Stimulated activated memory B cell treated with anti-CD40 and anti-IgM and Interleukin-4, amounts not matched to agents 10 μg/mL and 1 μg/mL and 100 μg/mL, for 72 hours (primary cell): ENCODE data around the gene UCHL5.
A peak's percentile ranks its signal among the peaks of the same experiment; 100 is the strongest.
"Not testable (repeated sequence)": the region's sequence is repeated elsewhere in the genome, so short reads cannot be mapped to it uniquely, and the experiment has no call there.

Experiments
- ATAC-seq: fragments of 150-1000 bp; cut with Tn5 transposase; 2 replicates; pipeline ENCODE4 v1.10.0; 2021
- H3K27ac Mint-ChIP-seq: one replicate; pipeline ENCODE4 v1.8.0; 2022; ENCODE audit warnings: mild to moderate bottlenecking, mixed read lengths
- H3K27me3 Mint-ChIP-seq: one replicate; pipeline ENCODE4 v1.8.0; 2022; ENCODE audit warnings: mixed read lengths
- H3K36me3 Mint-ChIP-seq: one replicate; pipeline ENCODE4 v1.8.0; 2022; ENCODE audit warnings: mixed read lengths
- H3K4me1 Mint-ChIP-seq: one replicate; pipeline ENCODE4 v1.8.0; 2022; ENCODE audit warnings: mixed read lengths
- H3K4me3 Mint-ChIP-seq: one replicate; pipeline ENCODE4 v1.8.0; 2022; ENCODE audit warnings: mild to moderate bottlenecking, moderate library complexity, mixed read lengths
- H3K9me3 Mint-ChIP-seq: one replicate; pipeline ENCODE4 v1.8.0; 2022; ENCODE audit warnings: mixed read lengths

Gene UCHL5

DNA sequence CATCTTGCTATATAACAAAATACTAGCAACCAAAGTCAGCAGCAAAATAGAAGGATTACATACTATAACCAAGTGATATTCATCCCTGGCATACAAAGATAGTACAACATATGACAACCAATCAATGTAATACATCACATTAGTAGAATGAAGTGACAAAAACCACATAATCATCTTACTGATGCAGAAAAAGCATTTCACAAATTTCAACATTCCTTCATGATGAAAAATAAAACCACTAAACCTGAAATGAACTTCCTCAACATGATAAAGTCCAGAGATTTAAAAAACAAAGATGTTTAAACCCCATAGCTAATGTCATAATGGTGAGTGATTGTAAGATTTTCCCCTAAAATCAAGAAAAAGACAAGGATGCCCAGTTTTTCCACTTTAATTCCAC, 18.8 kb upstream of the UCHL5 start:
- no peaks in the 10 kb centered on the region for H3K9me3 Mint-ChIP-seq
- no peaks in the 10 kb centered on the region for H3K4me1 Mint-ChIP-seq
- H3K27ac Mint-ChIP-seq, result no peak overlapping the region
- no peak for ATAC-seq
- peaks cover 40% of the 10 kb centered on the region for H3K36me3 Mint-ChIP-seq
- no peak overlapping the region for H3K4me3 Mint-ChIP-seq
- no peaks in the 10 kb centered on the region for H3K27me3 Mint-ChIP-seq

DNA sequence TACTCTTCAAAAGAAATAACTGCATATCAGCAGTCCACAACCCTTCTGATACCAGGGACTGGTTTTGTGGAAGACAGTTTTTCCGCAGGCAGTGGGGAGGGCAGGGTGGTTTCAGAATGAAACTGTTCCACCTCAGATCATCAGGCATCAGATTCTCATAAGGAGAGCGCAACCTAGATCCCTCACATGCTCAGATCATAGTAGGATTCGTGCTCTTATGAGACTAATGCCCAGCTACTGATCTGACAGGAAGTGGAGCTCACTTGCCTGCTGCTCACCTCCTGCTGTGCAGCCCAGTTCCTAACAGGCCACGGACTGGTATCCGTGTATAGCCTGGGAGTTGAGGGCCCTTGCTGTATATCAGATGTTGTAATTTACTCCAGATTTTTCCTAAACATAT, 11.8 kb upstream of the UCHL5 start:
- Mint-ChIP-seq H3K27ac (no peak overlapping the region), H3K27me3 (no peaks in the 10 kb centered on the region), H3K9me3 (no peaks in the 10 kb centered on the region), H3K4me3 (no peak overlapping the region), H3K36me3 (no peaks in the 10 kb centered on the region), H3K4me1 (peaks cover 37% of the 10 kb centered on the region)
- ATAC-seq, result peak; percentile 60

DNA sequence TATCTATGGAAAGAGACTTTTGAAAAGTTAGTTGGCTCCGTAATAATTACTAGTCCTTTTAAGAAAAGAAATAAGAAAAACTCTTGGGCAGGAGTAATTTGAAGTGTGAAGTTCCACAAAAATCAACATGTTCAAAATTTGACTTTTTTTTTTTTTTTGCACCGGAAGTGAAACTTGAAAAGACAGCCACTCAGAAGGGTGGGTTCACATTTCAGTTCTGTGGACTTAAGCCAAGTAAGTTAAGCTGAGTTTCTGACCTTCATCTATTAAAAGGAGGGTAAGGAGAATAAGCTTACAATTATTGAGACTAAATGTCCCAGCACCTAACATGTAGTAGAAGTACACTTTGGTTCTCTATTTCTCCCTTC, 11.2 kb upstream of the UCHL5 start:
- H3K4me1 Mint-ChIP-seq, result peaks cover 43% of the 10 kb centered on the region
- no peaks in the 10 kb centered on the region for H3K9me3 Mint-ChIP-seq
- H3K4me3 Mint-ChIP-seq, result no peak overlapping the region
- no peaks in the 10 kb centered on the region for H3K36me3 Mint-ChIP-seq
- peak overlapping the region; percentile 24 for H3K27ac Mint-ChIP-seq
- no peak for ATAC-seq
- H3K27me3 Mint-ChIP-seq, result no peaks in the 10 kb centered on the region

DNA sequence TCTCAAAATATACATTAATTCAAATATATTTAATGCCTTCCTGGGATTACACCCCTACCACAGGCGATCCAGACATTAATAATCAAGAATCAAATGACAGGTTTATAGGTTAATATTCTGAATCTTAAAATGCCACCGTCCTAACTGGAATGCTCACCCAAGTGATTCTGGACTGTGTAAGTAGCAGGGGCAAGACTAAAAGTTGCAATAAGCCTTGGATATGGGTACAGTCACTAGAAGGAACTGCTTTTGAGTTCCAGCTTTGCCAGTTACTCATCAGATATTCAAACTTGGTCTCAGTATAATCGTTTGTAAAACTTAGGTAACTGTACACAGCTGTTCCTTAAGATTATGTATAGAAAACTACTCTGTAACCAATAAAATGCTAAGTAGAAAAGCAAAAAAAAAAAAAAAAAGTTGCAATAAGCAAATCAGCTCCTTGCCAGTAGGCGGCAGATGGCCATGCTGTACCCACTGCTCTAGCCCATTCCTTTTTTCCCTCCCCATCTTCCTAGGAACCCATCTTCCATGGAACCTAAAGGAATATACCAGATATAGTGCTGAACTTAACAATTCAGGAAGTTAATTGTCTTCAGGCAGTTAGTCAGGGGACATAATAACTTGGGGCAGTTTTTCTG, 10.7 kb upstream of the UCHL5 start:
- Mint-ChIP-seq H3K9me3 (no peaks in the 10 kb centered on the region), H3K27ac (peak overlapping the region; percentile 24), H3K36me3 (no peaks in the 10 kb centered on the region), H3K27me3 (no peaks in the 10 kb centered on the region), H3K4me3 (no peak overlapping the region), H3K4me1 (peaks cover 48% of the 10 kb centered on the region)
- no peak for ATAC-seq

DNA sequence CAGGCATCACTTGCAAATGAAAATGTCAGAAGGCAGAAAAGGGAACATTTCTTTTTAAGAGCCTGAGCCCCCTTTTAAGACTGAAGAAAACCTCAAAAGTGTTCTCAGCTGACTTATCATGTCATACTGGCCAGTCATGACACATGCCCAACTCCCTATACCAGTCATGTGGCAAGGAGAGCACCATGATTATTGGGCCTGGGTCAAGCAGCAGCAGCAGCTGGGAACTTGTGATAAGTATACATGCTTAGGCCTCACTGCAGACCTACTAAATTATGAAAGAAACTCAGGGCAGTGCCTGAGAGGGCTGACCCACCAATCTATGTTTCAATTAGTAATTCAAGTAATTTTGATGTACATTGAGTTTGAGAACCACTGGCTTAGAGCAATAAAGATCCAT, 8.9 kb upstream of the UCHL5 start:
- Mint-ChIP-seq H3K27ac (peak overlapping the region; percentile 75), H3K36me3 (peaks cover 5% of the 10 kb centered on the region)

DNA sequence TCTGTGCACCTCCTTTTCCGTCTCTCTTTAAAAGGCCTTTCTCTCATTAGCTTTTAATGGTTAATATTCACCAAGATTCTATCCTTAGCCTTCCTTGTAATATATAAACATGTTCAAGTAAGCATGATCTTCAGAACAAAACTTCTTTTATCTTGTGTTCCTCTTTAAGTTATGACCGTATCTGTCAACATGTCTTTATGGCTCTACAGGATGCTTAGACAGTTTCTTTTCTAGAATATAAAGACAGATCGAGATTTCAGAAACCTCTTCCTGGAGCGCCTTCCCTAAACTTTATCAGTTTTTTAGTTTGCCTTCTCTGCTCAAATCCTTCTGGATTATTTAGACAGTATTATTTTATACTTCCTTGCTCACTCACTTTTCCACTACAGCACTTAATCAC, 7.4 kb upstream of the UCHL5 start:
- no peak for ATAC-seq
- no peaks in the 10 kb centered on the region for H3K9me3 Mint-ChIP-seq
- H3K27me3 Mint-ChIP-seq, result no peaks in the 10 kb centered on the region
- H3K4me3 Mint-ChIP-seq, result peak overlapping the region; percentile 4
- peak overlapping the region; percentile 75 for H3K27ac Mint-ChIP-seq
- peaks cover 11% of the 10 kb centered on the region for H3K36me3 Mint-ChIP-seq
- peaks cover 62% of the 10 kb centered on the region for H3K4me1 Mint-ChIP-seq

More for the DNA sequence above, 8.9 kb upstream of the UCHL5 start:
- H3K27me3 Mint-ChIP-seq, result no peaks in the 10 kb centered on the region
- no peak overlapping the region for H3K4me3 Mint-ChIP-seq
- no peak for ATAC-seq
- peaks cover 56% of the 10 kb centered on the region for H3K4me1 Mint-ChIP-seq
- H3K9me3 Mint-ChIP-seq, result no peaks in the 10 kb centered on the region

DNA sequence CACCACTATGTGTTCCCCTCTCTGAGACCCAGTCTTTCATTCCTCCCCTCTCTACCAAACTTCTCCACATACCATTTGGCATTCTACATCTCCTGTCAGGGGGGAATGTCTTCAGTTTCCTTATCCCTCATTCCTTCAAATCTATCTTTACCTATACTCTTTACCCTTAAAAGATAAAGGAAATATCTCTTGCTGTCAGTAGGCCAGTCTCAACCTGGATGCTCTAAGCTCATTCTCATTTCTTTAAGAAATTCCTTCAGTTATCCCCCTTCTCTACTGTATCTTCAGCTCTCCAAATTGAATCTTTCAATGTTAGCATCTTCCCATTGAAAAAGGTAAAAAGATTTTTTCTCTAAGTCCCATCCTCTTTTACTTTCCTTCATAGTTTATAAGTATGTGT, 6.8 kb upstream of the UCHL5 start:
- no peak for ATAC-seq
- no peak overlapping the region for H3K4me3 Mint-ChIP-seq
- no peaks in the 10 kb centered on the region for H3K9me3 Mint-ChIP-seq
- H3K4me1 Mint-ChIP-seq, result peaks cover 63% of the 10 kb centered on the region
- peaks cover 11% of the 10 kb centered on the region for H3K36me3 Mint-ChIP-seq
- no peaks in the 10 kb centered on the region for H3K27me3 Mint-ChIP-seq
- peak overlapping the region; percentile 75 for H3K27ac Mint-ChIP-seq

DNA sequence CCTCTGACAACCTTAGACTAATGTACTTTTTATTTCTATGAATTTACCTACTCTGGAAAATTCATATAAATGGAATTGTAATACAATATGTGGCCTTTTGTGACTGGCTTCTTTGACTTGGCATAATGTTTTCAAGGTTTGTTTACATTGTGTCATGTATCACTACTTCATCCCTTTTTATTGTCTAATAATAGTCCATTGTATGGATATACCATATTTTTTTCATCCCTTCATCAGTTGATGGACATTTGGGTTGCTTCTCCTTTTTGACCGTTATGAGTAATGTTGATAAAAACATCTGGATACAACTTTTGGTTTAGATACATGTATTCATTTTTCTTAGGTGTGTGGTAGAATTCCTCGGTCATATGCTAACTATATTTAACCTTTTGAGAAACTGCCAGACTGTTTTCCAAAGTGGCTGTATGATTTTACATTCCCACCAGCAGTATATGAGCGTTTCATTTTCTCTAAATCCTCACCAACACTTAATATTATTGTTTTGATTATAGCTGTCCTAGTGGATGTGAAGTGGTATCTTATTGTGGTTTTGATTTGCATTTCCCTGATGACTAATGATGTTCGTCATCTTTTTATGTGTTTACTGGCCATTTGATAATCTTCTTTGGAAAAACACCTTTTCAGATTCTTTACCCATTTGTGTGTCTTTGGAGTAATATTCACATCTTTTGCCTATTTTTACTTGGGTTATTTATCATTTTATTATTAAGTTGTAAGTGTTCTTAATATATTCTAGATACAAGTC, 3.7 kb upstream of the UCHL5 start:
- no peak overlapping the region for H3K27ac Mint-ChIP-seq
- H3K36me3 Mint-ChIP-seq, result peaks cover 11% of the 10 kb centered on the region

DNA sequence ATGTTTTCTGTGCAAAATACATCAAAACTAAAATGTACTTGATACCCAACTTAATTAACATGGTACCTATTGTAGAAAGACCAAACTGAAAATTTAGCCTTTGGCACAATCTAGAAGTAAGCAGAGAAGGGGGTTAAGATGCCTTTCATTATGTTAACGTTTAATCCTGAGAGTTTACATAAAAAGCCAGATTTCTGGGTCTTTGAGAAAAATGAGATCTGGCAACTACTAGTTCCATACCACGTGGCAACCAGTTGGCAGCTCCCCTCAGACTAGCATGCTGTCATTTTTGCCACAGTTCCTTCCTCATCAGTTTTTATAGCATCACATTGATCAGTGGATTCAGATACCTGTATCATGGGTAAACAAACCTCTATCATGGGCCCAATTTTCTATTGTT, 1.8 kb upstream of the UCHL5 start:
- H3K27ac Mint-ChIP-seq, result no peak overlapping the region
- no peaks in the 10 kb centered on the region for H3K27me3 Mint-ChIP-seq
- no peaks in the 10 kb centered on the region for H3K9me3 Mint-ChIP-seq
- H3K36me3 Mint-ChIP-seq, result peaks cover 16% of the 10 kb centered on the region
- no peak for ATAC-seq
- peak overlapping the region; percentile 83 for H3K4me3 Mint-ChIP-seq
- peaks cover 66% of the 10 kb centered on the region for H3K4me1 Mint-ChIP-seq

More for the DNA sequence above, 3.7 kb upstream of the UCHL5 start:
- no peak for ATAC-seq
- peaks cover 67% of the 10 kb centered on the region for H3K4me1 Mint-ChIP-seq
- no peaks in the 10 kb centered on the region for H3K9me3 Mint-ChIP-seq
- no peak overlapping the region for H3K4me3 Mint-ChIP-seq
- H3K27me3 Mint-ChIP-seq, result no peaks in the 10 kb centered on the region

DNA sequence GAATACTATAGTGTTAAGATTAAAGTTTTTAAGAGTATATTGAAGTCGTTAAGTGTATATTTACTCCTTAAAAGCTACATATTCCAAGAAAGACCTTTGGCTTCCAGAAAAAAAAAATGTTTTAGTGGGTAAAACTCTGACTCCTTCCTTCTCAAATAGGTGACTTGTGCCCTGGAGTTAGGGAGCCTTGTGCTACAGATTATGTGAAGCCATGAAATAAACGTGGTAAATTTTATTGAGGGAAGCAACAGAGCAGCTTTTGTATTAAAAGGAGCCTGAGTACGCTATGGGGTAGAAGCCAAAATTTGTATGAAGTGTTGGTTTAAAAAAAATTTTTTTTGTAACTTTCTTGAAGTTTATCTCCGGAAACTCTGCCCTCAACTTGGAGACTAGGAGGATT, 1.2 kb upstream of the UCHL5 start:
- peak overlapping the region; percentile 88 for H3K27ac Mint-ChIP-seq
- peaks cover 61% of the 10 kb centered on the region for H3K4me1 Mint-ChIP-seq
- peaks cover 16% of the 10 kb centered on the region for H3K36me3 Mint-ChIP-seq
- no peaks in the 10 kb centered on the region for H3K9me3 Mint-ChIP-seq
- peak overlapping the region; percentile 83 for H3K4me3 Mint-ChIP-seq
- no peaks in the 10 kb centered on the region for H3K27me3 Mint-ChIP-seq
- no peak for ATAC-seq

DNA sequence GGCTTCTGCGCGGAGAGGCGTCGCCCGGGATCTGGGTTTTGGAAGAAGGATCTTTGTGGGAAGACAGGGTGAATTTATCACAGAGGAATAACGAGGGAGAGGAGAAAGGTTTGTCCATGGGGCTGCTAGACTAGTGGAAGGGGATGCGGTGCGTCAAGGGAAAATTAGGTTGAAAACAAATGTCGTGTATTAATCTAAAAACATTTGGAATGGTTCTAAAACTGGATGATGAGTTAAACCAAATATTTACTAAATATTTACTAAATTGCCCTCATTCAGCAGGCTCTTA, 899 bp upstream of the UCHL5 start:
- no peak for ATAC-seq
- Mint-ChIP-seq H3K4me1 (peaks cover 57% of the 10 kb centered on the region), H3K27me3 (no peaks in the 10 kb centered on the region), H3K9me3 (no peaks in the 10 kb centered on the region), H3K4me3 (peak overlapping the region; percentile 83), H3K27ac (peak overlapping the region; percentile 88), H3K36me3 (peaks cover 16% of the 10 kb centered on the region)

DNA sequence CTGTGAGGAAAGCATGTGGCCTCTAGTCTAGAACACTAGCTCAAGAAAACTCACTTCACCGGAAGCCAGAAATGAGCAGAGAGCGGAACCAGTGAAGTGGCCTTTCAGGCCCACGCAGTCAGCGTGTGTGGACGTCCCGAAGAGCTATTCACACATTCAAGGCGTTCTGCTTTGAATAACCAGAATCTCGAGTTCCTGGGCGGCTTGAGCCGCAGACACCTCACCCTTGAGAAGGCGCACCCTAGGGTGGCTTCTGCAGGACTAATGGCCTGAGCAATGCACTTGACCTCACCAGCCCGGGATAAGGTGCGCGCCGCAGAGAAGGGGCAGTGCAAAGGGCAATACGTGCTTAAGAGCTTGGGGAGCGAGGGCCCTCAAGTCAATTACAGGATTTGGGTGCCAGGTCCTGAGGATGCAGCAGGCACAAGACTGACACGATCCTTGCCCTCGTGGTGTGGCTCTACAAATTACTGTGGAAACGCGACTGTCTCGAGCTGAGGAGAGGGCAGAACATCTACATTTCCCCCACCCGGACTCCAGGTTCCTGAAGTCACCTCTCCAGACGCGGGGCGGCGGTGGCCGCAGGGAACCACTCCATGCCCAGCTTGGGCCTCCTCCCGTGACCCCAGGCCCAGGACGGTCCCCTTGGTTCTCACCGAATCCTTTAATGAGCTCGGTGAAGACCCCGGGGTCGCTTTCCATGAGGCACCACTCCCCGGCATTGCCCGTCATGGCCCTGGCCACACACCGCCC, 455 bp downstream of the UCHL5 start:
- H3K27me3 Mint-ChIP-seq, result no peaks in the 10 kb centered on the region
- H3K9me3 Mint-ChIP-seq, result no peaks in the 10 kb centered on the region
- peak overlapping the region; percentile 88 for H3K27ac Mint-ChIP-seq
- H3K36me3 Mint-ChIP-seq, result peaks cover 16% of the 10 kb centered on the region
- ATAC-seq, result peak; percentile 73
- peaks cover 53% of the 10 kb centered on the region for H3K4me1 Mint-ChIP-seq
- H3K4me3 Mint-ChIP-seq, result peak overlapping the region; percentile 83

DNA sequence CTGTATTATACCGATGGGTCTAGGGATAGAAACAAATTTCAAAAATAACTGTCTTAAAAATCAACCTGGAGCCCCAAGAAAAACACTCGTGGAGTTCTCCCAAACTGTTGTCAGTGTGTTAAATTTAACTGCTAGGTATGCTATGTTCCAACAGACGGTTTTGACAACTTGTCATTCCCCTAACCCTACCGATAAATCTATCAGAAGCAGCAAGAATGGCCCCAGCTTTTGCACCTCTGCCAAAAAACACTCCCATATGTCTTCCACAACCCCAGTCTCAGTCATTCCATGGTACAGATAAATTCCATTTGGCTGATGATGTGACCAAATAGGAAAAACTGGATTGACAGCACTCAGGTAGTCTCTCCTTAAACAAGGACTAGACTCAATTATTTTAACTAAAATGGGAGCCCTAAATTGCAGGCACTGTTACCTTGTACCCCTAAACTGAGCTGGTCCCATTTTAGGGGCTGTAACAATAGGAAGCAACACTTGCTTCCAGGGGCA, 4.9 kb downstream of the UCHL5 start:
- peaks cover 12% of the 10 kb centered on the region for H3K36me3 Mint-ChIP-seq
- no peaks in the 10 kb centered on the region for H3K9me3 Mint-ChIP-seq
- ATAC-seq, result no peak
- peaks cover 25% of the 10 kb centered on the region for H3K4me1 Mint-ChIP-seq
- H3K4me3 Mint-ChIP-seq, result no peak overlapping the region
- H3K27me3 Mint-ChIP-seq, result no peaks in the 10 kb centered on the region
- H3K27ac Mint-ChIP-seq, result no peak overlapping the region

DNA sequence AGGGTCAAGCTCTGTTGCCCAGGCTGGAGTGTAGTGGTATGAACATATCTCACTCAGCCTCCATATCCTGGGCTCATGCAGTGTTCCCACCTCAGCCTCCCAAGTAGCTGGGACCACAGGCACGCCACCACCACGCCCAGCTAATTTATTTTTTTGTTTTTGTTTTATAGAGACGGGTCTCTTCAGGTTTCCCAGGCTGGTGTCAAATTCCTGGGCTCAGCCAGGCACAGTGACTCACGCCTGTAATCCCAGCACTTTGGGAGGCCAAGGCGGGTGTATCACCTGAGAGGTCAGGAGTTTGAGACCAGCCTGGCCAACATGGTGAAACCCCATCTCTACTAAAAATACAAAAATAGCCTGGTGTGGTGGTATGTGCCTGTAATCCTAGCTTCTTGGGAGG, 10.2 kb downstream of the UCHL5 start:
- H3K9me3 Mint-ChIP-seq, H3K4me3 Mint-ChIP-seq, H3K27ac Mint-ChIP-seq, H3K4me1 Mint-ChIP-seq, H3K27me3 Mint-ChIP-seq, ATAC-seq: not testable (repeated sequence)
- H3K36me3 Mint-ChIP-seq, result peaks cover 18% of the 10 kb centered on the region

DNA sequence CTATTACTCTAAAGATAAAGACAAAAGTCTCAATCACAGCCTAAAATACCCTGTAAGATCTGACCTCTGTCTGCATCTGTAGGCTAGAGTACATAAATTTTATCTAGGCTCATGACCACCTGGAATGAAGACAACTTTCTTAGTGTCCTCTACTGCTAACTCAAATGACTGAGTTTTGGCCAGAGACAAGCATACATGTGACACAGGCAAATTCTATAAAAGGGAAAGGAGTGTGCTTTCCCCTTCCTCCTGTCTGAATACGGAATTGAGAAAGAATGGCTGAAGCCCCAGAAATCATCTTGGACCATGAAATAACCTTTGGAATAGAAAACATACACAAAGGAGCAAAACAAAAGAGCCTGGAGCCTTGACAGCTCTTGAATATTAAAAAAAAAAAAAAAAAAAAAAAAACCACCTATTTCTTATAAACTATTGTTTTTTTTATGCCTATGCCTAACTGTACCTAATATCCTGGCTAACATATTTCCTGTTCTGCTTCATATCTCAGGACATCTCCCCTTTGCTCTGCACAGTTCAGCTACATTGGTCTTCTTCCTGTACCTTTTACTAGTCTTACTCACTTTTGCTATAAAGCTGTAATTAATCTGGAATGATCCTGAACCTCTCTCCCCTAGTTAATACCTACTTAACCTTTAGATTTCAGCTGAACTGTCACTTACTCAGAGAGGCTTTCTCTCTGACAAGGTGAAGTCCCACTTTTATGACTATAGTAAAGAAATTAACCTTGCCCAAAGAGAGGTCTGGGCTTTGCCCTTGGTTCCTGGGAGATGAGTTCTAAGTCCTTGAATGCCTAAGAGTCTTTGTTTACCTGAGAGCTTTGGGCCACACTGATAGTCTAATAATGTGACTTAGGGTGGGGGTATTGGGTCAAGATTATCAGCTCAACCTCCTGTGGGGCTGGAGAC, 16.1 kb downstream of the UCHL5 start:
- Mint-ChIP-seq H3K4me1 (peaks cover 11% of the 10 kb centered on the region), H3K27me3 (no peaks in the 10 kb centered on the region), H3K36me3 (peaks cover 40% of the 10 kb centered on the region), H3K4me3 (no peak overlapping the region), H3K27ac (no peak overlapping the region), H3K9me3 (no peaks in the 10 kb centered on the region)
- ATAC-seq, result no peak
